Measurements from ENCODE around the gene CDC42BPB.
"Not testable (repeated sequence)": the region's sequence is repeated elsewhere in the genome, so short reads cannot be mapped to it uniquely, and the experiment has no call there.

The CDC42BPB gene

GRCh38 chr14:102908766-102909455, 148.4 kb downstream of the CDC42BPB start:
- DNase-seq = no peak

- DNase-seq = no peak
Observed at GRCh38 chr14:102907980-102908730, 149.2 kb downstream of the CDC42BPB start.

GRCh38 chr14:102907303-102907844, 150.0 kb downstream of the CDC42BPB start:
- no peak for DNase-seq

- DNase-seq = no peak
Observed at GRCh38 chr14:102906616-102907302, 150.6 kb downstream of the CDC42BPB start.

GRCh38 chr14:102905116-102906108, 151.9 kb downstream of the CDC42BPB start:
- no peak for DNase-seq

GRCh38 chr14:102903889-102904512, 153.3 kb downstream of the CDC42BPB start:
- DNase-seq = no peak

- no peak for DNase-seq
Observed at GRCh38 chr14:102903248-102903888, 154.0 kb downstream of the CDC42BPB start.

- no peak for DNase-seq
Observed at GRCh38 chr14:102902523-102903247, 154.7 kb downstream of the CDC42BPB start.

GRCh38 chr14:102902086-102902485, 155.3 kb downstream of the CDC42BPB start:
- no peak for DNase-seq

- no peak for DNase-seq
Observed at GRCh38 chr14:102901633-102902032, 155.7 kb downstream of the CDC42BPB start.

GRCh38 chr14:102900631-102901571, 156.4 kb downstream of the CDC42BPB start:
- no peak for DNase-seq

GRCh38 chr14:102899516-102899900, 157.8 kb downstream of the CDC42BPB start:
- DNase-seq = no peak

- no peak for DNase-seq
Observed at GRCh38 chr14:102898776-102899515, 158.4 kb downstream of the CDC42BPB start.

GRCh38 chr14:102898298-102898697, 159.1 kb downstream of the CDC42BPB start:
- DNase-seq = no peak

GRCh38 chr14:102897299-102898027, 159.9 kb downstream of the CDC42BPB start:
- DNase-seq = no peak

GRCh38 chr14:102896735-102897134, 160.6 kb downstream of the CDC42BPB start:
- not testable (repeated sequence) for DNase-seq

- no peak for DNase-seq
Observed at GRCh38 chr14:102893452-102893851, 163.9 kb downstream of the CDC42BPB start.

GRCh38 chr14:102892651-102893050, 164.7 kb downstream of the CDC42BPB start:
- DNase-seq = no peak
